HG03097 (cell line): ENCODE results near the gene WRAP73.
"Not testable (repeated sequence)": the region's sequence is repeated elsewhere in the genome, so short reads cannot be mapped to it uniquely, and the experiment has no call there.

Source experiments
- ATAC-seq: cut with Tn5 transposase; IDR thresholded peaks from one replicate; pipeline ENCODE4 v1.9.1; 2021; ENCODE audit not compliant: unreplicated experiment, low FRiP score

Gene WRAP73

GRCh38 chr1:3632716-3633343 lies 17.1 kb downstream of the WRAP73 start:
- no peak for ATAC-seq

- no peak for ATAC-seq
Measured at GRCh38 chr1:3632298-3632697, 17.6 kb downstream of the WRAP73 start.

- ATAC-seq: no peak
Measured at GRCh38 chr1:3631320-3632260, 18.3 kb downstream of the WRAP73 start.

GRCh38 chr1:3630914-3631313 lies 19.0 kb downstream of the WRAP73 start:
- no peak for ATAC-seq

- ATAC-seq: no peak
Measured at GRCh38 chr1:3630161-3630611, 19.7 kb downstream of the WRAP73 start.

GRCh38 chr1:3629561-3630160 lies 20.2 kb downstream of the WRAP73 start:
- no peak for ATAC-seq

- ATAC-seq: no peak
Measured at GRCh38 chr1:3628445-3628844, 21.5 kb downstream of the WRAP73 start.

- ATAC-seq: no peak
Measured at GRCh38 chr1:3627515-3628253, 22.2 kb downstream of the WRAP73 start.

GRCh38 chr1:3626025-3626424 lies 23.9 kb downstream of the WRAP73 start:
- no peak for ATAC-seq

GRCh38 chr1:3625151-3625907 lies 24.6 kb downstream of the WRAP73 start:
- peak; percentile 9 for ATAC-seq

GRCh38 chr1:3624200-3625136 lies 25.4 kb downstream of the WRAP73 start, which contains the start of gene TPRG1L:
TSS of gene TPRG1L (plus strand) at chr1:3625015. CDS start at chr1:3625073, 58 bp downstream.
- peak; percentile 92 for ATAC-seq

- ATAC-seq: no peak
Measured at GRCh38 chr1:3623441-3624199, 26.3 kb downstream of the WRAP73 start.

- ATAC-seq: not testable (repeated sequence)
Measured at GRCh38 chr1:3622102-3622501, 27.8 kb downstream of the WRAP73 start.

- ATAC-seq: not testable (repeated sequence)
Measured at GRCh38 chr1:3621151-3621671, 28.7 kb downstream of the WRAP73 start.

- no peak for ATAC-seq
Measured at GRCh38 chr1:3620708-3621107, 29.2 kb downstream of the WRAP73 start.

GRCh38 chr1:3618881-3619671 lies 30.8 kb downstream of the WRAP73 start:
- ATAC-seq: no peak

- ATAC-seq: no peak
Measured at GRCh38 chr1:3618531-3618880, 31.4 kb downstream of the WRAP73 start.
